ENCODE measurements around the gene LCOR. TPM values are rescaled to one million over a fixed set of nuclear protein-coding genes. Genes with fewer than 3 reads are reported as not detected.
A peak's percentile ranks its signal among the peaks of the same experiment; 100 is the strongest.

The LCOR gene
- total and polyA plus RNA-seq, 2 of the 13 experiments (the other 11 are each of a cell fraction or from before 2014, with no cell fraction given), result 12.4 to 23.7 TPM

DNA sequence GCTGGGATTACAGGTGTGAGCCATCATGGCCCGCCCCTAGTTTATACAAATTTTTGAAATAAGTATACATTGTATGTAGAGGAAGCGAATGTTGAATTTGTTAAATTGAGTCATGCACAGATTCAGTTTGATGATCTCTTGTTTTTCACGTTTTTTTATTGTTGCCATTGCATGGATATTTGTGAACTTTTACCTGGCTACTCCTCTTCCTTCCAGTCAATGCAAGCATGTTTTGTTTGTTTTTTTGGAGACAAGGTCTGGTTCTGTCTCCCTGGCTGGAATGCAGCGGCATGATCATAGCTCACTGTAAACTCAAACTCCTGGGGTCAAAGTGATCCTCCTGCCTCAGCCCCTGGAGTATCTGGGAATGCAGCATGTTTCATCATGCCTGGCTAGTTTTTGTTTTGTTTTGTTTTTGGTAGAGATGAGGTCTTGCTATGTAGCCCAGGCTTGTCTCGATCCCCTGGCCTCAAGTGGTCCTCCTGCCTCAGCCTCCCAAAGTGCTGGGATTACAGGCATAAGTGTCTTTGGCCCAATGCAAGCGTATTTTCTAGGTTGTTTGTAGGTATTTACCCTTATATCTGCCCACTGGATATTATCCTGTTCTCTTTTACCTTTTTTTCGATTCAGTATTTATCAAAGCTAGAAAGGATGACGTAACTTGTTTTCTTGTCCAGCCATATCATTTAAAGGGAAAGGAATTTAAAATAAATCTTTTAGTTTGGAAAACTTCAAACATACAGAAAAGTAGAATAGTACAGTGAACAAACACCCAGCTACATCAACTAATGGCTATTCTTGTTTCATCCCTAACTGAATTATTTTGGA, 11.0 kb downstream of the LCOR start (continued):
- TF ChIP-seq UBTF (CRISPR knock-in tag; IDR thresholded peaks at IDR 0.05) (no peak), ZNF564 (CRISPR knock-in tag; IDR thresholded peaks at IDR 0.05) (no peak), ZNF333 (CRISPR knock-in tag; IDR thresholded peaks at IDR 0.05; ENCODE audit: borderline replicate concordance) (no peak), SCMH1 (CRISPR knock-in tag; IDR thresholded peaks at IDR 0.05; ENCODE audit: borderline replicate concordance) (no peak), AKAP8 (CRISPR knock-in tag; IDR thresholded peaks at IDR 0.05) (peak; percentile 79), TCF7 (IDR thresholded peaks at IDR 0.05; ENCODE audit: low read depth) (peak; percentile 94), CEBPB (IDR thresholded peaks at IDR 0.05; ENCODE audit: borderline replicate concordance, low read depth, low read length) (peak; percentile 82), ZFAT (CRISPR knock-in tag; conservative IDR thresholded peaks at IDR 0.05) (no peak), IRF1 (CRISPR knock-in tag; IDR thresholded peaks at IDR 0.05; ENCODE audit: low read depth) (no peak), ZNF496 (CRISPR knock-in tag; IDR thresholded peaks at IDR 0.05; ENCODE audit: insufficient replicate concordance) (no peak)
- TF ChIP-seq, protein P1, sequence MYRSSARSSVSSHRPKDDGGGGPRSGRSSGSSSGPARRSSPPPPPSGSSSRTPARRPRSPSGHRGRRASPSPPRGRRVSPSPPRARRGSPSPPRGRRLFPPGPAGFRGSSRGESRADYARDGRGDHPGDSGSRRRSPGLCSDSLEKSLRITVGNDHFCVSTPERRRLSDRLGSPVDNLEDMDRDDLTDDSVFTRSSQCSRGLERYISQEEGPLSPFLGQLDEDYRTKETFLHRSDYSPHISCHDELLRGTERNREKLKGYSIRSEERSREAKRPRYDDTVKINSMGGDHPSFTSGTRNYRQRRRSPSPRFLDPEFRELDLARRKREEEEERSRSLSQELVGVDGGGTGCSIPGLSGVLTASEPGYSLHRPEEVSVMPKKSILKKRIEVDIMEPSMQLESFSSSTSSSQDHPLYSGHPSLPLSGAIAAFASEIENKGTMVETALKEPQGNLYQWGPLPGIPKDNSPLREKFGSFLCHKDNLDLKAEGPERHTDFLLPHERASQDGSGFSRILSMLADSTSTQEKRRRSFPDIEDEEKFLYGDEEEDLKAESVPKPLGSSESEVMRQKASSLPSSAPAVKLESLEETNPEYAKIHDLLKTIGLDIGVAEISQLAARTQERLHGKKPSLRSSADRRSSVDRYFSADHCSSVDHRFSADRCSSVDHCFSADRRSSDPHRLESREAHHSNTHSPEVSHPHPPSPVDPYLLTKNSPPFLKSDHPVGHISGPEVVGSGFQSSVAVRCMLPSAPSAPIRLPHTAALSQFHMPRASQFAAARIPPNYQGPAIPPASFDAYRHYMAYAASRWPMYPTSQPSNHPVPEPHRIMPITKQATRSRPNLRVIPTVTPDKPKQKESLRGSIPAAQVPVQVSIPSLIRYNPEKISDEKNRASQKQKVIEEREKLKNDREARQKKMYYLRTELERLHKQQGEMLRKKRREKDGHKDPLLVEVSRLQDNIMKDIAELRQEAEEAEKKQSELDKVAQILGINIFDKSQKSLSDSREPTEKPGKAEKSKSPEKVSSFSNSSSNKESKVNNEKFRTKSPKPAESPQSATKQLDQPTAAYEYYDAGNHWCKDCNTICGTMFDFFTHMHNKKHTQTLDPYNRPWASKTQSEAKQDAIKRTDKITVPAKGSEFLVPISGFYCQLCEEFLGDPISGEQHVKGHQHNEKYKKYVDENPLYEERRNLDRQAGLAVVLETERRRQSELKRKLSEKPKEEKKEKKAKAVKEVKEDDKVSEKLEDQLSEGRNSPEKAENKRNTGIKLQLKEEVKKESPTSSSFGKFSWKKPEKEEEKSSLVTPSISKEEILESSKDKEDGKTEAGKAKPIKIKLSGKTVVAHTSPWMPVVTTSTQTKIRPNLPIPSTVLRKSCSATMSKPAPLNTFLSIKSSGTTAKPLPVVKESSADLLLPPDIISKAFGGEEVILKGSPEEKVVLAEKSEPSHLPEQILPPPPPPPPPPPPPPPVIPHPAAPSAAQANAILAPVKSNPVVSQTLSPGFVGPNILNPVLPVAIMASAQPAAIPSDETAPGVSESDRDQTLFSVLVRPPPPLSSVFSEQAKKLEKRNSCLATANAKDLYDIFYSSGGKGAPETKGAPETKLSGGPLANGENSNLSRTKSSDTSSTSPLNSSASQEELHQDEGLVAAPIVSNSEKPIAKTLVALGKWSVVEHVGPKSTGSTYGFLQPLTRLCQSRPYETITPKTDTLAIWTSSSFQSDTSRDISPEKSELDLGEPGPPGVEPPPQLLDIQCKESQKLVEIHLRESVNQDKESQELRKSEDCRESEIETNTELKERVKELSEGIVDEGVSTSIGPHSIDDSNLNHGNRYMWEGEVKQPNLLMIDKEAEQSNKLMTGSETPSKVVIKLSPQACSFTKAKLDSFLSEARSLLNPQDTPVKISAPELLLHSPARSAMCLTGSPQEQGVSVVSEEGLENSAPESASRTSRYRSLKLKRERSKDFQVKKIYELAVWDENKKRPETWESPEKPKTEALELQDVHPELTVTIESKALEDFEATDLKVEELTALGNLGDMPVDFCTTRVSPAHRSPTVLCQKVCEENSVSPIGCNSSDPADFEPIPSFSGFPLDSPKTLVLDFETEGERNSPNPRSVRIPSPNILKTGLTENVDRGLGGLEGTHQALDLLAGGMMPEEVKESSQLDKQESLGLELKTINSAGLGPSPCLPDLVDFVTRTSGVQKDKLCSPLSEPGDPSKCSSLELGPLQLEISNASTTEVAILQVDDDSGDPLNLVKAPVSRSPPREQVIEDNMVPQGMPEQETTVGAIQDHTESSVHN (CRISPR knock-in tag; IDR thresholded peaks at IDR 0.05), result 0 out of 2 replicates have a peak, but pooled peaks have one; percentile 33
- TF ChIP-seq, protein P2, sequence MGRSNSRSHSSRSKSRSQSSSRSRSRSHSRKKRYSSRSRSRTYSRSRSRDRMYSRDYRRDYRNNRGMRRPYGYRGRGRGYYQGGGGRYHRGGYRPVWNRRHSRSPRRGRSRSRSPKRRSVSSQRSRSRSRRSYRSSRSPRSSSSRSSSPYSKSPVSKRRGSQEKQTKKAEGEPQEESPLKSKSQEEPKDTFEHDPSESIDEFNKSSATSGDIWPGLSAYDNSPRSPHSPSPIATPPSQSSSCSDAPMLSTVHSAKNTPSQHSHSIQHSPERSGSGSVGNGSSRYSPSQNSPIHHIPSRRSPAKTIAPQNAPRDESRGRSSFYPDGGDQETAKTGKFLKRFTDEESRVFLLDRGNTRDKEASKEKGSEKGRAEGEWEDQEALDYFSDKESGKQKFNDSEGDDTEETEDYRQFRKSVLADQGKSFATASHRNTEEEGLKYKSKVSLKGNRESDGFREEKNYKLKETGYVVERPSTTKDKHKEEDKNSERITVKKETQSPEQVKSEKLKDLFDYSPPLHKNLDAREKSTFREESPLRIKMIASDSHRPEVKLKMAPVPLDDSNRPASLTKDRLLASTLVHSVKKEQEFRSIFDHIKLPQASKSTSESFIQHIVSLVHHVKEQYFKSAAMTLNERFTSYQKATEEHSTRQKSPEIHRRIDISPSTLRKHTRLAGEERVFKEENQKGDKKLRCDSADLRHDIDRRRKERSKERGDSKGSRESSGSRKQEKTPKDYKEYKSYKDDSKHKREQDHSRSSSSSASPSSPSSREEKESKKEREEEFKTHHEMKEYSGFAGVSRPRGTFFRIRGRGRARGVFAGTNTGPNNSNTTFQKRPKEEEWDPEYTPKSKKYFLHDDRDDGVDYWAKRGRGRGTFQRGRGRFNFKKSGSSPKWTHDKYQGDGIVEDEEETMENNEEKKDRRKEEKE (IDR thresholded peaks at IDR 0.05), result no peak
